ENCODE results near the gene TRPC4. TPM values are rescaled to one million over a fixed set of nuclear protein-coding genes. Genes with fewer than 3 reads are reported as not detected.

Gene TRPC4
- total RNA-seq, 2 experiments from 2014 or later: not detected

- TF ChIP-seq CTCF (IDR thresholded peaks at IDR 0.05): no peak
- ChIA-PET POLR2A (no interaction called here), CTCF (no interaction called here)
- intact Hi-C loops (cut with DNase I, micrococcal nuclease): no loop called here
- no peak overlapping the region for H3K27ac Mint-ChIP-seq
- H3K27me3 ChIP-seq (ENCODE audit: control insufficient read depth in 1 of 2, insufficient read depth in 2 of 2, low read length in 2 of 2): no peaks in the 10 kb centered on the region
- H3K4me1 ChIP-seq (ENCODE audit: insufficient read depth, low read length): no peaks in the 10 kb centered on the region
- H3K9me3 Mint-ChIP-seq: no peaks in the 10 kb centered on the region
- DNase-seq: no peak
- no peaks in the 10 kb centered on the region for H3K36me3 Mint-ChIP-seq (ENCODE audit: low read depth)
- H3K36me3 ChIP-seq (ENCODE audit: insufficient read depth, low read length): no peaks in the 10 kb centered on the region
- H3K27me3 Mint-ChIP-seq: no peaks in the 10 kb centered on the region
- H3K27ac ChIP-seq (ENCODE audit: low read depth in 1 of 2, low read length in 2 of 2): no peak overlapping the region
- H3K9me3 ChIP-seq (ENCODE audit: control insufficient read depth in 1 of 2, insufficient read depth in 1 of 2, low read length in 2 of 2): peaks cover 0 to 3% of the 10 kb centered on the region in 2 experiments
- H3K4me3 Mint-ChIP-seq: no peak overlapping the region
- no peak for ATAC-seq (ENCODE audit: poor library complexity)
- H3K4me3 ChIP-seq (ENCODE audit: low read length): no peak overlapping the region
- H3K4me1 Mint-ChIP-seq (ENCODE audit: low read depth): no peaks in the 10 kb centered on the region
Measured at GRCh38 chr13:37657134-37657533, 212.4 kb downstream of the TRPC4 start.

GRCh38 chr13:37656247-37656940 is 213.2 kb downstream of the TRPC4 start:
- no peak overlapping the region for H3K4me3 Mint-ChIP-seq
- H3K9me3 Mint-ChIP-seq: no peaks in the 10 kb centered on the region
- H3K36me3 Mint-ChIP-seq (ENCODE audit: low read depth): no peaks in the 10 kb centered on the region
- no peak overlapping the region for H3K27ac Mint-ChIP-seq
- TF ChIP-seq CTCF (IDR thresholded peaks at IDR 0.05): no peak
- ATAC-seq (ENCODE audit: poor library complexity) (no peak), DNase-seq (no peak)
- H3K27me3 Mint-ChIP-seq: no peaks in the 10 kb centered on the region
- Histone ChIP-seq H3K27me3 (ENCODE audit: control insufficient read depth in 1 of 2, insufficient read depth in 2 of 2, low read length in 2 of 2) (no peaks in the 10 kb centered on the region), H3K9me3 (ENCODE audit: control insufficient read depth in 1 of 2, insufficient read depth in 1 of 2, low read length in 2 of 2) (no peaks in the 10 kb centered on the region), H3K36me3 (ENCODE audit: insufficient read depth, low read length) (no peaks in the 10 kb centered on the region), H3K4me3 (ENCODE audit: low read length) (no peak overlapping the region), H3K27ac (ENCODE audit: low read depth in 1 of 2, low read length in 2 of 2) (no peak overlapping the region), H3K4me1 (ENCODE audit: insufficient read depth, low read length) (no peaks in the 10 kb centered on the region)
- H3K4me1 Mint-ChIP-seq (ENCODE audit: low read depth): no peaks in the 10 kb centered on the region
- POLR2A ChIA-PET: no interaction called here
- CTCF ChIA-PET: no interaction called here
- intact Hi-C loops (cut with DNase I, micrococcal nuclease): no loop called here

GRCh38 chr13:37652596-37652995 is 217.0 kb downstream of the TRPC4 start:
- Mint-ChIP-seq H3K4me1 (ENCODE audit: low read depth) (no peaks in the 10 kb centered on the region), H3K27me3 (no peaks in the 10 kb centered on the region)

More at GRCh38 chr13:37652596-37652995, 217.0 kb downstream of the TRPC4 start:
- ATAC-seq (ENCODE audit: poor library complexity) (no peak), DNase-seq (no peak)
- H3K36me3 ChIP-seq (ENCODE audit: insufficient read depth, low read length): no peaks in the 10 kb centered on the region
- Mint-ChIP-seq H3K9me3 (no peaks in the 10 kb centered on the region), H3K36me3 (ENCODE audit: low read depth) (no peaks in the 10 kb centered on the region), H3K4me3 (no peak overlapping the region), H3K27ac (no peak overlapping the region)
- no peaks in the 10 kb centered on the region for H3K4me1 ChIP-seq (ENCODE audit: insufficient read depth, low read length)
- intact Hi-C loops (cut with DNase I, micrococcal nuclease): no loop called here
- no peaks in the 10 kb centered on the region for H3K9me3 ChIP-seq (ENCODE audit: control insufficient read depth in 1 of 2, insufficient read depth in 1 of 2, low read length in 2 of 2)
- no peak overlapping the region for H3K4me3 ChIP-seq (ENCODE audit: low read length)
- CTCF ChIA-PET: no interaction called here
- no peak overlapping the region for H3K27ac ChIP-seq (ENCODE audit: low read depth in 1 of 2, low read length in 2 of 2)
- no peaks in the 10 kb centered on the region for H3K27me3 ChIP-seq (ENCODE audit: control insufficient read depth in 1 of 2, insufficient read depth in 2 of 2, low read length in 2 of 2)
- POLR2A ChIA-PET: no interaction called here
- TF ChIP-seq CTCF (IDR thresholded peaks at IDR 0.05): no peak
